Raji (cell line): Measurements from ENCODE around the gene DLG2.

Experiments
- POLR2A ChIP-seq: IDR thresholded peaks from 2 replicates; pipeline ENCODE4 v1.6.1; 2011; ENCODE audit warnings: low read depth, low read length, control low read depth; ENCODE audit not compliant: insufficient read depth

DLG2 gene

GRCh38 chr11:85301895-85302678 is 325.1 kb downstream of the DLG2 start:
- no peak for TF ChIP-seq POLR2A

- TF ChIP-seq POLR2A = no peak
Observed at GRCh38 chr11:85299258-85299942, 327.7 kb downstream of the DLG2 start.

GRCh38 chr11:85295694-85296271 is 331.4 kb downstream of the DLG2 start:
- TF ChIP-seq POLR2A = no peak

GRCh38 chr11:85281550-85281949 is 345.6 kb downstream of the DLG2 start:
- TF ChIP-seq POLR2A = no peak

GRCh38 chr11:85279267-85279666 is 347.9 kb downstream of the DLG2 start:
- TF ChIP-seq POLR2A = no peak

DNA sequence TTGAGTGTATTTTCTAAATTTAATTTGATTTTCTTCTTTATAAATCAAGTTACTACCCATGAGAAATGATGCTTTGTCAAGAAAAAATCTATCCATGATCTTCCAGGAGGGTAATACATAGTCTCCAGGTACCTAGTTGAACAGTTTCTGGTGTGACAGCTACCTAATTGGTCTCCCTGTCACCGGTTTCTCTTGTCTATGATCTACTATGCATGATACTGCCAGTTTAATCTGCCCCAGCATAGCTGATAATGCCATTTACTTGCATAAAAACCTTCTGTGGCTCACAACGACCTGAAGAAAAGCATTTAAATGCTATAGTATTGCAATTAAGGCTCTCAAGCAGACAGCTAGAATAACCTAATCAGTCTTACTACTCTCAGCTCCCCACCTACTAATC is 349.5 kb downstream of the DLG2 start:
- no peak for TF ChIP-seq POLR2A

- TF ChIP-seq POLR2A = no peak
Observed at GRCh38 chr11:85276332-85276731, 350.8 kb downstream of the DLG2 start.

GRCh38 chr11:85269109-85269508 is 358.0 kb downstream of the DLG2 start:
- no peak for TF ChIP-seq POLR2A

GRCh38 chr11:85266646-85267045 is 360.5 kb downstream of the DLG2 start:
- TF ChIP-seq POLR2A = no peak

GRCh38 chr11:85263328-85263727 is 363.8 kb downstream of the DLG2 start:
- TF ChIP-seq POLR2A = no peak

GRCh38 chr11:85257837-85258236 is 369.3 kb downstream of the DLG2 start:
- TF ChIP-seq POLR2A = no peak

DNA sequence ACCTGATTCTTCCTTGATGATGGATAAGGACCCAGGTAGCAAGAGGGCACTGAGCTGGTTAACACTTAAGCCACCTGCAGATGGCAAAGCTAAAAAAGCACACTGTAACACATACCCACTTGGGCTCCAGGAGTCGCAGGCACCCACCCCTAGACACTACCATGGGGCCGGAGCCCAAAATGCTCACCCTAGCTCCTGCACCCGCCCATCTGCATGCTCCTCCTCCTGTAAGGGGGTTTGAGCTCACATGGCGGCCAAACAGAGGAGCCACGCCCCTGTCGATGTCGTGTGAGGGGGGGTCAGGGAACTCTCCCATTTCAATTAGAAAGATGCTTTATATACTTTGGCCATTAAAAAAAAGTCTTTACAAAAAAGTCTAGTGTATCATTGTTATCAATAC is 370.7 kb downstream of the DLG2 start:
- no peak for TF ChIP-seq POLR2A

GRCh38 chr11:85249482-85249881 is 377.7 kb downstream of the DLG2 start:
- TF ChIP-seq POLR2A = no peak

- TF ChIP-seq POLR2A = no peak
Observed at GRCh38 chr11:85247797-85248196, 379.3 kb downstream of the DLG2 start.

DNA sequence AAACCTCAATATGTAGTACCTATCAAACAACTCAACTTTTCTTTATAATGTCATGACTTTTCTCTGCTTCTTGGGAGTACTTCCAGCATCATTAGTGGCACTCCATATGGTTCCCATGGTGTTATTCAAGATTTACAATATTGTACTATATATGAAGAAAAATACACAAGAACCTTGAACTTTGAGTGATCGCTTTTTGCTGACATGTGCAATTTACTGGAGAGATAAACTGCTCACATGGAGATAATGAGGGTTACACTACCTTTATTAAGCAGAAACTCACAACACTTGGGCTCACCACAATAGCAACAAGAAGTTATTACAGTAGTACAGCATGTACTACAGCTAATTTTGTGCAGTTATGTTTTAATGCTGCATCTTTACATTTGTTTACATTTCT is 388.2 kb downstream of the DLG2 start:
- no peak for TF ChIP-seq POLR2A

DNA sequence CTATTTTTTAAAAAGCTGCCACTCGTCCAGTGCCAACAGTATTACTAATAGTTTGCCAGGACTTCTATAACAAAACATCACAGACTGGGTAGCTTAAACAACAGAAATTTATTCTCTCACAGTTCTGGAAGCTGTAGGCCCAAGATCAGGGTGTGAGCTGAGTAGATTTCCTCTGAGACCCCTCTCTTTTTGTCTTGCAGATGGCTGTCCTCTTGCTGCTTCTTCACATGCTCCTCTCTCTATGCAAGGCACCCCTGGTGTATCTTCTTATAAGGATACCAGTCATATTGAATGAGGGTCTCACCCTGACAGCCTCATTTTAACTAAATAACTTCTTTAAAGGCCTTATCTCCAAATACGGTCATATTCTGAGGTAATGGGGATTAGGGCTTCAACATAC is 390.9 kb downstream of the DLG2 start:
- no peak for TF ChIP-seq POLR2A
